Hepatocyte (in vitro differentiated cells): ENCODE results near the gene CLEC18B. TPM values are rescaled to one million over a fixed set of nuclear protein-coding genes. Genes with fewer than 3 reads are reported as not detected.

Source experiments
- DNase-seq: peaks from one replicate; pipeline ENCODE4 v3.0.0-alpha.2; 2016; ENCODE audit warnings: low spot score
- H2AFZ ChIP-seq: fragments of 200-600 bp; sonication (generic); 2 replicates; pipeline ENCODE4 v1.6.0; 2016; ENCODE audit warnings: antibody characterized with exemption, mild to moderate bottlenecking
- H3K27ac ChIP-seq: fragments of 200-600 bp; sonication (generic); 2 replicates; pipeline ENCODE4 v1.5.1; 2016; ENCODE audit warnings: mild to moderate bottlenecking
- H3K27me3 ChIP-seq: fragments of 200-600 bp; sonication (generic); 2 replicates; pipeline ENCODE4 v1.6.1; 2016
- H3K36me3 ChIP-seq: fragments of 200-600 bp; sonication (generic); replicated peaks from 2 replicates; pipeline ENCODE4 v1.5.1; 2016; ENCODE audit warnings: low read depth; ENCODE audit not compliant: insufficient read depth
- H3K4me1 ChIP-seq: fragments of 200-600 bp; sonication (generic); 2 replicates; pipeline ENCODE4 v1.5.1; 2016; ENCODE audit warnings: mild to moderate bottlenecking, moderate library complexity; ENCODE audit not compliant: insufficient read depth
- H3K4me2 ChIP-seq: fragments of 200-600 bp; sonication (generic); 2 replicates; pipeline ENCODE4 v1.6.0; 2016
- H3K4me3 ChIP-seq: fragments of 200-600 bp; sonication (generic); 2 replicates; pipeline ENCODE4 v1.5.1; 2016; ENCODE audit warnings: mild to moderate bottlenecking
- H3K79me2 ChIP-seq: fragments of 200-600 bp; sonication (generic); 2 replicates; pipeline ENCODE4 v1.6.0; 2017; ENCODE audit warnings: mild to moderate bottlenecking
- H3K9me2 ChIP-seq: fragments of 200-600 bp; sonication (generic); replicated peaks from 2 replicates; pipeline ENCODE4 v1.6.0; 2017; ENCODE audit warnings: mild to moderate bottlenecking; ENCODE audit not compliant: insufficient read depth
- H3K9me3 ChIP-seq: fragments of 200-600 bp; sonication (generic); 2 replicates; pipeline ENCODE4 v1.5.1; 2016; ENCODE audit warnings: low read depth, mild to moderate bottlenecking
- H4K20me1 ChIP-seq: fragments of 200-600 bp; sonication (generic); 2 replicates; pipeline ENCODE4 v1.6.0; 2016; ENCODE audit warnings: mild to moderate bottlenecking; ENCODE audit not compliant: insufficient read depth, poor library complexity, severe bottlenecking
- CTCF ChIP-seq: fragments of 200-600 bp; sonication (generic); IDR thresholded peaks from 2 replicates; pipeline ENCODE4 v1.5.1; 2016; ENCODE audit warnings: antibody characterized with exemption, mild to moderate bottlenecking; ENCODE audit not compliant: poor library complexity
- EZH2 ChIP-seq: fragments of 200-600 bp; sonication (generic); IDR thresholded peaks from 2 replicates; pipeline ENCODE4 v1.6.1; 2016; ENCODE audit warnings: antibody characterized with exemption, mild to moderate bottlenecking, borderline replicate concordance
- EZH2phosphoT487 ChIP-seq: fragments of 200-600 bp; sonication (generic); IDR thresholded peaks from one replicate; pipeline ENCODE4 v1.6.1; 2018; ENCODE audit warnings: antibody characterized with exemption, mild to moderate bottlenecking, low read depth, moderate library complexity; ENCODE audit not compliant: unreplicated experiment, severe bottlenecking
- WGBS: methylation state at CpG from one replicate; pipeline ENCODE4 v1.1.6; 2016; ENCODE audit warnings: low lambda C conversion rate; ENCODE audit errors: missing lambda C conversion rate; 5-methylcytosine and 5-hydroxymethylcytosine counted together
- polyA plus RNA-seq: library from polyadenylated mRNA; unstranded; fragments of >200 nt; fragmentation: Nextera tagmentation; extraction: Ambion mirVana; gene quantifications from 2 replicates; pipeline ENCODE4 v1.2.1, GENCODE V29; 2016
- total RNA-seq: library from RNA; depleted of rRNA; stranded (reverse); fragments of >200 nt; gene quantifications from 2 replicates; pipeline ENCODE4 v1.2.3, GENCODE V29; 2014

Gene CLEC18B
- total and polyA plus RNA-seq, 2 experiments from 2014 or later: 0.23 to 0.35 TPM

GRCh38 chr16:74465851-74466685 lies 44.8 kb upstream of the CLEC18B start:
- Histone ChIP-seq H3K27ac (no peak overlapping the region), H3K9me2 (no peaks in the 10 kb centered on the region), H3K4me3 (no peak overlapping the region), H3K9me3 (no peaks in the 10 kb centered on the region), H2AFZ (no peak overlapping the region), H3K79me2 (no peaks in the 10 kb centered on the region), H3K27me3 (no peaks in the 10 kb centered on the region), H3K4me2 (no peak overlapping the region), H4K20me1 (no peaks in the 10 kb centered on the region), H3K4me1 (no peaks in the 10 kb centered on the region), H3K36me3 (no peaks in the 10 kb centered on the region)
- no peak for DNase-seq
- TF ChIP-seq EZH2 (no peak), EZH2phosphoT487 (no peak), CTCF (no peak)
- WGBS: 91% methylated on average over 6 of the region's 6 CpGs

GRCh38 chr16:74465281-74465680 lies 44.0 kb upstream of the CLEC18B start:
- H3K4me1 ChIP-seq: no peaks in the 10 kb centered on the region
- no peaks in the 10 kb centered on the region for H3K27me3 ChIP-seq
- H3K79me2 ChIP-seq: no peaks in the 10 kb centered on the region
- H3K9me2 ChIP-seq: no peaks in the 10 kb centered on the region
- no peaks in the 10 kb centered on the region for H4K20me1 ChIP-seq
- WGBS: 95% methylated on average over 7 of the region's 7 CpGs
- H3K4me2 ChIP-seq: no peak overlapping the region
- no peak overlapping the region for H3K27ac ChIP-seq
- H2AFZ ChIP-seq: no peak overlapping the region
- DNase-seq: no peak
- TF ChIP-seq CTCF (no peak), EZH2 (no peak), EZH2phosphoT487 (no peak)
- H3K36me3 ChIP-seq: no peaks in the 10 kb centered on the region
- no peaks in the 10 kb centered on the region for H3K9me3 ChIP-seq
- H3K4me3 ChIP-seq: no peak overlapping the region

GRCh38 chr16:74463888-74464287 lies 42.6 kb upstream of the CLEC18B start:
- WGBS: 95% methylated on average over 2 of the region's 2 CpGs
- DNase-seq: no peak
- Histone ChIP-seq H2AFZ (no peak overlapping the region), H3K9me3 (no peaks in the 10 kb centered on the region), H3K27ac (no peak overlapping the region), H3K9me2 (no peaks in the 10 kb centered on the region), H3K79me2 (no peaks in the 10 kb centered on the region), H3K36me3 (no peaks in the 10 kb centered on the region), H3K4me3 (no peak overlapping the region), H3K27me3 (no peaks in the 10 kb centered on the region), H4K20me1 (no peaks in the 10 kb centered on the region), H3K4me1 (no peaks in the 10 kb centered on the region), H3K4me2 (no peak overlapping the region)
- no peak for TF ChIP-seq EZH2phosphoT487
- no peak for TF ChIP-seq EZH2
- no peak for TF ChIP-seq CTCF

GRCh38 chr16:74462361-74462760 lies 41.1 kb upstream of the CLEC18B start:
- no peak for TF ChIP-seq EZH2
- no peak for TF ChIP-seq CTCF
- TF ChIP-seq EZH2phosphoT487: no peak
- H3K9me3 ChIP-seq: no peaks in the 10 kb centered on the region
- H3K79me2 ChIP-seq: no peaks in the 10 kb centered on the region
- no peaks in the 10 kb centered on the region for H4K20me1 ChIP-seq
- H3K27ac ChIP-seq: no peak overlapping the region
- H3K4me2 ChIP-seq: no peak overlapping the region
- WGBS: 93% methylated on average over 4 of the region's 4 CpGs
- H2AFZ ChIP-seq: no peak overlapping the region
- no peaks in the 10 kb centered on the region for H3K27me3 ChIP-seq
- no peaks in the 10 kb centered on the region for H3K9me2 ChIP-seq
- no peak for DNase-seq
- no peak overlapping the region for H3K4me3 ChIP-seq
- no peaks in the 10 kb centered on the region for H3K4me1 ChIP-seq
- H3K36me3 ChIP-seq: no peaks in the 10 kb centered on the region
